ENCODE results near the gene C5orf22.
A peak's percentile ranks its signal among the peaks of the same experiment; 100 is the strongest.

Gene C5orf22

GRCh38 chr5:31486441-31486840, 45.7 kb upstream of the C5orf22 start (continued):
- no peak for TF ChIP-seq IKZF3 (tag by site-specific recombination; IDR thresholded peaks at IDR 0.05)
- TF ChIP-seq, protein P1, sequence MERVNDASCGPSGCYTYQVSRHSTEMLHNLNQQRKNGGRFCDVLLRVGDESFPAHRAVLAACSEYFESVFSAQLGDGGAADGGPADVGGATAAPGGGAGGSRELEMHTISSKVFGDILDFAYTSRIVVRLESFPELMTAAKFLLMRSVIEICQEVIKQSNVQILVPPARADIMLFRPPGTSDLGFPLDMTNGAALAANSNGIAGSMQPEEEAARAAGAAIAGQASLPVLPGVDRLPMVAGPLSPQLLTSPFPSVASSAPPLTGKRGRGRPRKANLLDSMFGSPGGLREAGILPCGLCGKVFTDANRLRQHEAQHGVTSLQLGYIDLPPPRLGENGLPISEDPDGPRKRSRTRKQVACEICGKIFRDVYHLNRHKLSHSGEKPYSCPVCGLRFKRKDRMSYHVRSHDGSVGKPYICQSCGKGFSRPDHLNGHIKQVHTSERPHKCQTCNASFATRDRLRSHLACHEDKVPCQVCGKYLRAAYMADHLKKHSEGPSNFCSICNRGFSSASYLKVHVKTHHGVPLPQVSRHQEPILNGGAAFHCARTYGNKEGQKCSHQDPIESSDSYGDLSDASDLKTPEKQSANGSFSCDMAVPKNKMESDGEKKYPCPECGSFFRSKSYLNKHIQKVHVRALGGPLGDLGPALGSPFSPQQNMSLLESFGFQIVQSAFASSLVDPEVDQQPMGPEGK (tag by site-specific recombination; IDR thresholded peaks at IDR 0.05) = no peak
- no peak for TF ChIP-seq ZXDB (tag by site-specific recombination; IDR thresholded peaks at IDR 0.05)
- TF ChIP-seq ZNF837 (tag by site-specific recombination; IDR thresholded peaks at IDR 0.05) = no peak
- no peak for TF ChIP-seq ZBTB44 (tag by site-specific recombination; IDR thresholded peaks at IDR 0.05)

GRCh38 chr5:31487506-31487905, 44.6 kb upstream of the C5orf22 start:
- no peaks in the 10 kb centered on the region for H3K9me3 ChIP-seq (ENCODE audit: control insufficient read depth, insufficient read depth, low read depth, low read length)
- CTCF ChIA-PET = no interaction called here
- H3K27ac ChIP-seq (ENCODE audit: extremely low read depth, low read depth, low read length) = no peak overlapping the region
- no peak overlapping the region for H3K4me3 ChIP-seq (ENCODE audit: low read depth, low read length)
- no peak for TF ChIP-seq SP2 (tag by site-specific recombination; IDR thresholded peaks at IDR 0.05)
- TF ChIP-seq ZXDB (tag by site-specific recombination; IDR thresholded peaks at IDR 0.05) = no peak
- peak; percentile 24 for TF ChIP-seq ZNF654 (tag by site-specific recombination; IDR thresholded peaks at IDR 0.05; ENCODE audit: low read depth)
- peaks cover 53 to 75% of the 10 kb centered on the region in 2 experiments for H3K36me3 ChIP-seq (ENCODE audit: control insufficient read depth in 2 of 2, insufficient read depth in 1 of 2, low read length in 2 of 2)
- peaks cover 2% of the 10 kb centered on the region; the same call in 1 of the 2 replicates for H3K4me1 ChIP-seq (ENCODE audit: control insufficient read depth, insufficient read depth, low read length)
- POLR2A ChIA-PET = no interaction called here

DNA sequence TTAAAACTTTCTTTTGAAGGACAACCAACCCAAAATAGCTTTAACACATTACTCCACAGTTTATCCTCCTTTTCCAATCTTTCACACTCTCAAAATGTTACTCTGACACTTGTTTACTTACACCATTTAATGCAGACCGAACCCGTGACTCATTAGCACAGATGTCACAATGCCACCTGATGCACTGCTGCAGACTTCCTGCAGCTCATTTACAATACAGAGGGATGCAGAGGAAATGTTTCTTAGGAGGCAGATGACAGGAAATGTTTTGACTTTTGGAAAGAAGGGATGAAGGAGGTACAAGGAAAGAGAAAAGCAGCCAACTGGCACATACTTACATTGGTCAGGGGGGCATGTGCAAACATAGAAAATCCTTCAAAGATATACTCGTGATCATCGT, 39.2 kb upstream of the C5orf22 start:
- ChIA-PET POLR2A (no interaction called here), CTCF (interaction anchor here (0.7 to 0.8 kb wide), 2 partner anchors 10 to 36 kb away, joined by 3 to 4 read pairs; no protein-coding TSS in a partner anchor)
- Histone ChIP-seq H3K27ac (ENCODE audit: extremely low read depth, low read depth, low read length) (no peak overlapping the region), H3K36me3 (ENCODE audit: control insufficient read depth in 2 of 2, insufficient read depth in 1 of 2, low read length in 2 of 2) (peaks cover 83 to 86% of the 10 kb centered on the region in 2 experiments), H3K4me3 (ENCODE audit: low read depth, low read length) (no peak overlapping the region), H3K9me3 (ENCODE audit: control insufficient read depth, insufficient read depth, low read depth, low read length) (no peaks in the 10 kb centered on the region), H3K4me1 (ENCODE audit: control insufficient read depth, insufficient read depth, low read length) (no peaks in the 10 kb centered on the region)
- TF ChIP-seq SCRT2 (tag by site-specific recombination; IDR thresholded peaks at IDR 0.05) = peak; percentile 95
- TF ChIP-seq, protein P2, sequence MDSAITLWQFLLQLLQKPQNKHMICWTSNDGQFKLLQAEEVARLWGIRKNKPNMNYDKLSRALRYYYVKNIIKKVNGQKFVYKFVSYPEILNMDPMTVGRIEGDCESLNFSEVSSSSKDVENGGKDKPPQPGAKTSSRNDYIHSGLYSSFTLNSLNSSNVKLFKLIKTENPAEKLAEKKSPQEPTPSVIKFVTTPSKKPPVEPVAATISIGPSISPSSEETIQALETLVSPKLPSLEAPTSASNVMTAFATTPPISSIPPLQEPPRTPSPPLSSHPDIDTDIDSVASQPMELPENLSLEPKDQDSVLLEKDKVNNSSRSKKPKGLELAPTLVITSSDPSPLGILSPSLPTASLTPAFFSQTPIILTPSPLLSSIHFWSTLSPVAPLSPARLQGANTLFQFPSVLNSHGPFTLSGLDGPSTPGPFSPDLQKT (IDR thresholded peaks at IDR 0.05; ENCODE audit: borderline replicate concordance, low read depth, low read length) = no peak

DNA sequence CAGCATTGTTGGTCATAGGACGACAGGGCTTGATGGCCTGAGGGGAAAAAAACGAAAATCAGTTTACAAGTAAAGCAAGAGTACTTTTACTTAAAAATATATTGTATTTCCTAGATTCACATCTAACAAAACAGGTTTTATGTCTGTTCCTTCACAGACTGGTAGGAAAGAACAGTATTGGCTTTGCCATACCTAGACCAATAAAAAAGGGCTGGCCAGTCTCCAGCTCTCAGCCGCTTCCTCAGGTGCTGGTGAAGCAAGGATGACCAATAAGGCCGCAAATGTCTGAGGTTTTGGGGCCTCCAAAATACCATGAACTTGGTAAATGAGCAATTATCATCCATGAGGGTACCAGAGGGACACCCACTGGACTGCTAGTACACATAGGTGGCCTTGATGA, 36.8 kb upstream of the C5orf22 start:
- Histone ChIP-seq H3K36me3 (ENCODE audit: control insufficient read depth in 2 of 2, insufficient read depth in 1 of 2, low read length in 2 of 2) (peaks cover 73 to 91% of the 10 kb centered on the region in 2 experiments), H3K4me3 (ENCODE audit: low read depth, low read length) (no peak overlapping the region), H3K4me1 (ENCODE audit: control insufficient read depth, insufficient read depth, low read length) (no peaks in the 10 kb centered on the region), H3K27ac (ENCODE audit: extremely low read depth, low read depth, low read length) (no peak overlapping the region), H3K9me3 (ENCODE audit: control insufficient read depth, insufficient read depth, low read depth, low read length) (no peaks in the 10 kb centered on the region)
- POLR2A ChIA-PET = no interaction called here
- CTCF ChIA-PET = no interaction called here
- no peak for TF ChIP-seq SP3 (tag by site-specific recombination; IDR thresholded peaks at IDR 0.05)
- TF ChIP-seq ZSCAN23 (tag by site-specific recombination; IDR thresholded peaks at IDR 0.05) = no peak
- no peak for TF ChIP-seq ZNF830 (tag by site-specific recombination; IDR thresholded peaks at IDR 0.05; ENCODE audit: low read depth)
- no peak for TF ChIP-seq ZNF707 (tag by site-specific recombination; IDR thresholded peaks at IDR 0.05)
- TF ChIP-seq ZNF335 (tag by site-specific recombination; conservative IDR thresholded peaks at IDR 0.05) = no peak
- no peak for TF ChIP-seq MEIS1 (CRISPR knock-in tag; IDR thresholded peaks at IDR 0.05; ENCODE audit: borderline replicate concordance)
- no peak for TF ChIP-seq ZNF184 (tag by site-specific recombination; IDR thresholded peaks at IDR 0.05)
- TF ChIP-seq, protein P3, sequence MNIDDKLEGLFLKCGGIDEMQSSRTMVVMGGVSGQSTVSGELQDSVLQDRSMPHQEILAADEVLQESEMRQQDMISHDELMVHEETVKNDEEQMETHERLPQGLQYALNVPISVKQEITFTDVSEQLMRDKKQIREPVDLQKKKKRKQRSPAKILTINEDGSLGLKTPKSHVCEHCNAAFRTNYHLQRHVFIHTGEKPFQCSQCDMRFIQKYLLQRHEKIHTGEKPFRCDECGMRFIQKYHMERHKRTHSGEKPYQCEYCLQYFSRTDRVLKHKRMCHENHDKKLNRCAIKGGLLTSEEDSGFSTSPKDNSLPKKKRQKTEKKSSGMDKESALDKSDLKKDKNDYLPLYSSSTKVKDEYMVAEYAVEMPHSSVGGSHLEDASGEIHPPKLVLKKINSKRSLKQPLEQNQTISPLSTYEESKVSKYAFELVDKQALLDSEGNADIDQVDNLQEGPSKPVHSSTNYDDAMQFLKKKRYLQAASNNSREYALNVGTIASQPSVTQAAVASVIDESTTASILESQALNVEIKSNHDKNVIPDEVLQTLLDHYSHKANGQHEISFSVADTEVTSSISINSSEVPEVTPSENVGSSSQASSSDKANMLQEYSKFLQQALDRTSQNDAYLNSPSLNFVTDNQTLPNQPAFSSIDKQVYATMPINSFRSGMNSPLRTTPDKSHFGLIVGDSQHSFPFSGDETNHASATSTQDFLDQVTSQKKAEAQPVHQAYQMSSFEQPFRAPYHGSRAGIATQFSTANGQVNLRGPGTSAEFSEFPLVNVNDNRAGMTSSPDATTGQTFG (tag by site-specific recombination; IDR thresholded peaks at IDR 0.05; ENCODE audit: borderline replicate concordance) = no peak
- no peak for TF ChIP-seq ZNF610 (tag by site-specific recombination; IDR thresholded peaks at IDR 0.05; ENCODE audit: borderline replicate concordance)
- no peak for TF ChIP-seq KLF16 (tag by site-specific recombination; IDR thresholded peaks at IDR 0.05)
- no peak for TF ChIP-seq ZNF544 (tag by site-specific recombination; IDR thresholded peaks at IDR 0.05)
- TF ChIP-seq MZF1 (tag by site-specific recombination; IDR thresholded peaks at IDR 0.05; ENCODE audit: borderline replicate concordance) = no peak
- TF ChIP-seq, protein P4, sequence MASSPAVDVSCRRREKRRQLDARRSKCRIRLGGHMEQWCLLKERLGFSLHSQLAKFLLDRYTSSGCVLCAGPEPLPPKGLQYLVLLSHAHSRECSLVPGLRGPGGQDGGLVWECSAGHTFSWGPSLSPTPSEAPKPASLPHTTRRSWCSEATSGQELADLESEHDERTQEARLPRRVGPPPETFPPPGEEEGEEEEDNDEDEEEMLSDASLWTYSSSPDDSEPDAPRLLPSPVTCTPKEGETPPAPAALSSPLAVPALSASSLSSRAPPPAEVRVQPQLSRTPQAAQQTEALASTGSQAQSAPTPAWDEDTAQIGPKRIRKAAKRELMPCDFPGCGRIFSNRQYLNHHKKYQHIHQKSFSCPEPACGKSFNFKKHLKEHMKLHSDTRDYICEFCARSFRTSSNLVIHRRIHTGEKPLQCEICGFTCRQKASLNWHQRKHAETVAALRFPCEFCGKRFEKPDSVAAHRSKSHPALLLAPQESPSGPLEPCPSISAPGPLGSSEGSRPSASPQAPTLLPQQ (tag by site-specific recombination; IDR thresholded peaks at IDR 0.05) = no peak

Measured in HEK293 (cell line).